PFSK-1 (cell line): ENCODE results near the gene ASCC1.
A peak's percentile ranks its signal among the peaks of the same experiment; 100 is the strongest.

Experiments
- FOXP2 ChIP-seq: optimal IDR thresholded peaks from 2 replicates; pipeline ENCODE3; 2011; ENCODE audit warnings: borderline replicate concordance, control low read depth, inconsistent platforms; ENCODE audit not compliant: insufficient read depth; ENCODE audit errors: extremely low read length, extremely low read depth
- POLR2AphosphoS5 ChIP-seq: IDR thresholded peaks from 2 replicates; pipeline ENCODE4 v1.6.1; 2012; ENCODE audit warnings: low read depth, mild to moderate bottlenecking, control low read depth, low read length, moderate library complexity
- SIN3A ChIP-seq: IDR thresholded peaks from 2 replicates; pipeline ENCODE4 v1.6.1; 2012; ENCODE audit warnings: mild to moderate bottlenecking, low read length, moderate library complexity, borderline replicate concordance; ENCODE audit not compliant: insufficient read depth
- TAF1 ChIP-seq: IDR thresholded peaks from 2 replicates; pipeline ENCODE4 v1.6.1; 2012; ENCODE audit warnings: low read length, control low read depth, borderline replicate concordance; ENCODE audit not compliant: insufficient read depth
- TF ChIP-seq, protein P1 (sequence below), 2 experiments: IDR thresholded peaks; 2 replicates each; pipeline versions ENCODE4 v1.6.1 to v1.8.0; 2011 to 2012; ENCODE audit warnings: low read depth in 2 of 2, low read length in 2 of 2, control low read depth in 1 of 2, inconsistent platforms in 1 of 2, mild to moderate bottlenecking in 1 of 2, moderate library complexity in 1 of 2; ENCODE audit not compliant: insufficient read depth in 1 of 2

ASCC1 gene

DNA sequence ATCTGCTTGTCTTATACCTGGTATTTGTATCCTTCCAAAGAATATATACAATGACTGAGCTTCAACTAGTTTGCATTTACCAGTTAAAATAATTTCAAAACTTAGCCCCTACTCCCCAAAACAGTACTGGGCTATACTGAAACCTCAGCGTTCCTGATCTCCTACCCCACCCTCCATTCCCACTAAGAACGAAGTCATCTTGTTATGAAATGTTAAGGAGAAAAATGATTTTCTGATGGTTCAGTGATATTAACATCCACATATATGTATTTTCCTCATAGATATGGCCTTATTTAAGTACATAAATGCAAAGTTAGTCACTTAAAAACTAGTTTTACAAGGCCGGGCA, 29.1 kb downstream of the ASCC1 start:
- TF ChIP-seq TAF1 (no peak), FOXP2 (no peak), SIN3A (no peak), POLR2AphosphoS5 (no peak)
- TF ChIP-seq, protein P1, sequence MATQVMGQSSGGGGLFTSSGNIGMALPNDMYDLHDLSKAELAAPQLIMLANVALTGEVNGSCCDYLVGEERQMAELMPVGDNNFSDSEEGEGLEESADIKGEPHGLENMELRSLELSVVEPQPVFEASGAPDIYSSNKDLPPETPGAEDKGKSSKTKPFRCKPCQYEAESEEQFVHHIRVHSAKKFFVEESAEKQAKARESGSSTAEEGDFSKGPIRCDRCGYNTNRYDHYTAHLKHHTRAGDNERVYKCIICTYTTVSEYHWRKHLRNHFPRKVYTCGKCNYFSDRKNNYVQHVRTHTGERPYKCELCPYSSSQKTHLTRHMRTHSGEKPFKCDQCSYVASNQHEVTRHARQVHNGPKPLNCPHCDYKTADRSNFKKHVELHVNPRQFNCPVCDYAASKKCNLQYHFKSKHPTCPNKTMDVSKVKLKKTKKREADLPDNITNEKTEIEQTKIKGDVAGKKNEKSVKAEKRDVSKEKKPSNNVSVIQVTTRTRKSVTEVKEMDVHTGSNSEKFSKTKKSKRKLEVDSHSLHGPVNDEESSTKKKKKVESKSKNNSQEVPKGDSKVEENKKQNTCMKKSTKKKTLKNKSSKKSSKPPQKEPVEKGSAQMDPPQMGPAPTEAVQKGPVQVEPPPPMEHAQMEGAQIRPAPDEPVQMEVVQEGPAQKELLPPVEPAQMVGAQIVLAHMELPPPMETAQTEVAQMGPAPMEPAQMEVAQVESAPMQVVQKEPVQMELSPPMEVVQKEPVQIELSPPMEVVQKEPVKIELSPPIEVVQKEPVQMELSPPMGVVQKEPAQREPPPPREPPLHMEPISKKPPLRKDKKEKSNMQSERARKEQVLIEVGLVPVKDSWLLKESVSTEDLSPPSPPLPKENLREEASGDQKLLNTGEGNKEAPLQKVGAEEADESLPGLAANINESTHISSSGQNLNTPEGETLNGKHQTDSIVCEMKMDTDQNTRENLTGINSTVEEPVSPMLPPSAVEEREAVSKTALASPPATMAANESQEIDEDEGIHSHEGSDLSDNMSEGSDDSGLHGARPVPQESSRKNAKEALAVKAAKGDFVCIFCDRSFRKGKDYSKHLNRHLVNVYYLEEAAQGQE (IDR thresholded peaks at IDR 0.05; ENCODE audit: insufficient read depth in 1 of 2, low read depth in 2 of 2, low read length in 2 of 2), result no peak

DNA sequence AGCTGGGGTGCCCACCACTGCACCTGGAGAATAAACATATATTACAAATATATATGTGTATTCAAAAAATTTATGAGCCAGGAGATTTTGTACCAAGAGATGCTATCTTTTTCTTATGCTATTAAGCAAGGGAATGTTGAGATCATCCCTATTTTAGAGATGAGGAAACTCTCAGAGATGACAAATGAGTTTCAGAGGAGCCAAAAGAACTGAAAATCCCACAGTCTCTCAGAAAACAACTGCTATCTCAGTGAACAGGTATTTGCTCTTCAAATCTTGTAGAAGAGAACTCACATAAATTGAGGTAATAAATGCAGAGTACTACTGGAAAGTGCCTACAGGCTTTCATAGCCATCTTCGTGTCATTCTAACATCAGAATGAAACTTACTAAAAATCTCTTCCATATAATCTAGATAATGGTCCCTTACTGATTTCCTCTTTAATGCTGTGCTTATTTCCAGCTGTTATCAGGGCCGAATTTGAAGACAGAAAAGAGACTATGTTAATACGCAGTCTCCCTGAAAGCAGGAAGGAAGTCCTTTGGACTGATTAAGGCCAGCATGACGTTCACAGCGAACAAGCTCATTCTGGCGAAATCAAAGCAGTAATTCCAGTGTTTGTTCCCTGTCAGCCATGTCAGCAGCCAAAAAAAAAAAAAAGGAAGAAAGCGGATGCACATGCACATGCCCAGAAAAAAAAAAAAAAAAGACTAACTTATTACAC, 29.7 kb downstream of the ASCC1 start:
- no peak for TF ChIP-seq SIN3A
- TF ChIP-seq, protein P1 (IDR thresholded peaks at IDR 0.05; ENCODE audit: insufficient read depth in 1 of 2, low read depth in 2 of 2, low read length in 2 of 2), result 0 out of 4 replicates have a peak, but pooled peaks of 1 of the 2 experiments have one; percentile 17

DNA sequence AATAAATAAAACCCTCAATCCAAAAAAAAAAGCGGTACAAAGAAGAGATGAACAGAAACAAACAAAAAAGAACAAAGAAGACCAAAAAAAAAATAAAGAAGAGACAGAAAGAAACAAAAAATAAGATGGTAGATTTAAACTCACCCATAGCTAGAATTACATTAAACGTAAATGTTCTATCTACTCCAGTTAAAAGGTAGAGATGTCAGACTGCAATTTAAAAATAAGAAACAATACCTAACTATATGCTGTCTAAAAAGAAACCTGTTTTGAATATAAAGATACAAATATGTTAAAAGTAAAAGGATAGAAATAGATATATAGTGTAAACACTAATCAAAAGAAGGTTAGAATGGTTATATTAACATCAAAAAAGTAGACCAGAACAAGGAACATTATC, 31.9 kb downstream of the ASCC1 start:
- TF ChIP-seq FOXP2, result no peak
- TF ChIP-seq, protein P1 (IDR thresholded peaks at IDR 0.05; ENCODE audit: insufficient read depth in 1 of 2, low read depth in 2 of 2, low read length in 2 of 2), result no peak
- no peak for TF ChIP-seq SIN3A

DNA sequence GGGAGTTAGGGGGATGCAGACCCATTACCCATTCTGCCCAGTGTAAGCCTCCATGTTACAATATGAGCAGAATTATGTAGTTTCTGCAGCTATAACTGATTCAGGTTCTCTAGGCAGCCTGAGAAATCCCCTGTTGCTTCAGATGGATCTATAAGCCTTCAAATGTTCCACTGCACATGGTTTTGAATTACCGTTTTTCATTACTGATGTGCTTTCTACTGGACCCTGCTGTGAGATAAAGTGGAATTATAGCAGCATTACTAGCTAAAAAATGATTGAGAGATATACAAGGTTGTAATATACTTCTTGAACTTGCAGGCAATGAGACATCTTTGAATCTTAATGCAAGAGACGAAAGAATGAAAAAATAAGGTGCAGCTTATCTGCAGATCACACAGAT, 38.6 kb downstream of the ASCC1 start:
- TF ChIP-seq TAF1 (no peak), POLR2AphosphoS5 (no peak), SIN3A (no peak), FOXP2 (no peak)
- TF ChIP-seq, protein P1 (IDR thresholded peaks at IDR 0.05; ENCODE audit: insufficient read depth in 1 of 2, low read depth in 2 of 2, low read length in 2 of 2), result no peak

DNA sequence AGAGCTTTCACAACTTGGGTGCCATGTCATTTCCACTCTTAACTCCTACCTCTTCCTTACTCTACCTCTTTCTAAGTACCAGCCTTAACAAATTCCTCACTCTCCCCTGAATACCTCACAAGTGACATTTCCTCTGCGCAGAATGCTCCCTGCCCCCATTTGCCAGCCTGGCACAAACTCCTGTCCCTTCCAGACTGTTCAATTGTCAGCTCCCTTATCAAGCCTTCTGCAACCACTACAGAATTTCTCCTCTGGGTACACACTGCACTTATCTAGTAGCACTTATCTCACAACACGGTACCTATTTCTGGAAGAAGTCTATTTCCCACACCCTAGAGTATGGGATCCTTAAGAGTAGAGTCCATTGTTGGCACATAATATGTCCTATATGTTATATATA, 39.4 kb downstream of the ASCC1 start:
- TF ChIP-seq TAF1, result no peak
- TF ChIP-seq, protein P1 (IDR thresholded peaks at IDR 0.05; ENCODE audit: insufficient read depth in 1 of 2, low read depth in 2 of 2, low read length in 2 of 2), result no peak
- TF ChIP-seq SIN3A, result no peak
- no peak for TF ChIP-seq FOXP2
- TF ChIP-seq POLR2AphosphoS5, result no peak
